HG03521 (cell line): Measurements from ENCODE around the gene SIGLEC10.

Experiments used
- ATAC-seq: cut with Tn5 transposase; IDR thresholded peaks from one replicate; pipeline ENCODE4 v1.9.1; 2021; ENCODE audit warnings: mild to moderate bottlenecking, moderate library complexity; ENCODE audit not compliant: unreplicated experiment

SIGLEC10 gene

GRCh38 chr19:51396175-51396574 lies 21.3 kb downstream of the SIGLEC10 start:
- no peak for ATAC-seq

- ATAC-seq, result peak; percentile 78
These were observed 23.2 kb downstream of the SIGLEC10 start for GRCh38 chr19:51394050-51394836.

- ATAC-seq, result no peak
These were observed 24.7 kb downstream of the SIGLEC10 start for GRCh38 chr19:51392701-51393100.

DNA sequence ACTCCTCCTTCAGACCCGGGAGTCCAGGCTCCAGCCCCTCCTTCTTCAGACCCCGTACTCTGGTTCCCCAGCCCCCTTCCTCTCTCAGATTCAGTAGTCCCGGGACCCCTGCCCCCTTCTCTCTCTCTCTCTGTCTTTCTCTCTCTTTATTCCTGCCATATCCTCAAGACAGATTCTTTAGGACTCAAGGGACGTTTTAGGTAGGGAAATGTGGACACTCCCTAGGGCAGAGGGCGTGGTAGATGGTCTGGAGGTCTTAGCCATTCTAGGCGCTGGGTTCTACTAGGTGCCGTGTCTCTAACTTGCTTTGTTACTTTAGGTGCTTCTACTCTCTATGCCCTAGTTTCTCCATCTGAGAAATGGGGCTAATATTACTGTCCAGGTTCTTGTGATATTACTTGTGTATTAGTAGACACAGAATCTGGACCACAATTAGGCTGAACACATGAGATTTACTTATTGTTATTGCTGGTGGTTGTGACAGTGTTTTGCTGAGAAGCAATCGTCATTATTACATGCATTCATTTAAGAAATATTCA lies 26.3 kb downstream of the SIGLEC10 start:
- no peak for ATAC-seq

GRCh38 chr19:51389143-51389542 lies 28.3 kb downstream of the SIGLEC10 start:
- ATAC-seq, result no peak

- no peak for ATAC-seq
These were observed 29.5 kb downstream of the SIGLEC10 start, which contains the start of gene LIM2 for GRCh38 chr19:51387924-51388389. LIM2 (minus strand) TSS chr19:51387974; CDS start chr19:51387443, 531 bp downstream.

DNA sequence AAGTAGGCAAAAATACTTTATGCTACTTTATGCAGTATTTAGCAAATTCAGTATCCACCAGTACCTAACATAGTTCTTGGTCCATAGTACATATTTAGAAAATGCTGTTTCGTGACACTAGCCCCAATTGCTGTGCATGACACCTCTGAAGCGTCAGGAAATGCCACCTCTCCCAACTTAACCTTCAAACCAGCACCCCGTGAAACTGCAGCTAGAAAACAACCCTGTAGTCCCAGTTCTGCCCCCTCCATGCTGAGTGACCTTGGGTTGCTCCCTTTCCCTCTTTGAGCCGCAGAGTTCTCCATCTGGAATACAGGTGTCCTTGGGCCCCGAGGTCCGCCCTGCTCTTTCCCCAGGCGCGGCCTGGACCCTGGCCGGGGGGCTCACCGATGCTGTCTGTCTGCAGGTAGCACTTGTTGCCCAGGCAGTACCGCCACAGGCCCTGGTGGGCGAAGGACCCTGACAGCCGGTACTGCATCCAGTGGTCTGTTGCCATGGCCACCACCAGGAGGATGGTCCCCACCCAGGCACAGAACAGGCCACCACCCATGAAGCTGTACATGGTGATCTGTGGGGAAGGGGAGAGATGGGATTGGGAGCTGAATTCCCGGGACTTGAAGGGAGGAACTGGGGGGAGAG lies 30.4 kb downstream of the SIGLEC10 start:
- ATAC-seq, result no peak

GRCh38 chr19:51382004-51382403 lies 35.4 kb downstream of the SIGLEC10 start:
- no peak for ATAC-seq

DNA sequence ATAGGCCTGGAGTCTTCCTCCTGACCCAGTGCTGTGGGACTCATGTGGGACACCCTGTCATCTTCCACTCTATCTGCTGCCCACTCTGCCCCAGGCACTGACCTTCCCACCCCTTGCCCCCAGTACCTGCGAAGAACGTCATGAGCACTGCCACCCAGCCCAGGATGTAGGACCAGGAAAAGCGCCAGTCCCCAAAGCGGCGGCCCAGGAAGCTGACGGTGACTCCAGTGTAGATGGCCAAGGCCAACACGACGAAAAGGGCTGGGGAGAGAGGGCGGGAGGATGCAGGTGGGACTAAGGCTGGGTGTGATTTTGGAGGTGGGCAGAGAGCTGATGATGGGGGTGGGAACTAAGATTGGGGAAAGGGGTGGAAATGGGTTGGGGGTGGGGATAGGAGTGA lies 37.1 kb downstream of the SIGLEC10 start:
- ATAC-seq, result no peak

DNA sequence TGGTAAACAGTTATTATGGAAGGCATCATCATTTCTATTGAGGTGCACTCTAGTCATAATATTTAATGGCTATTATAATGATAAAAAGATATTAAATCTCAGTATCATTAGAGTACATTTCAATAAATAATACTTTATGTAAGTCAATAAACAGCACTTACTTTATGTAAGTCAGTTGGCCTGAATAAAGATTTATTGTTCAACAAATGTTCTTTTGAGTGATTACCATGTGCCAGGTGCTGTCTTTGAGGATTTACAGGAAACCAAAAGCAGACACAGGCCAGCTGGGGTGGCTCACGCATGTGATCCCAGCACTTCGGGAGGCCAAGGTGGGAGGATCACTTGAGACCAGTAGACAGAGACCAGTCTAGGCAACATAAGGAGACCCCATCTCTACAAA lies 40.0 kb downstream of the SIGLEC10 start:
- no peak for ATAC-seq

- no peak for ATAC-seq
These were observed 41.8 kb downstream of the SIGLEC10 start for GRCh38 chr19:51375504-51376221.

DNA sequence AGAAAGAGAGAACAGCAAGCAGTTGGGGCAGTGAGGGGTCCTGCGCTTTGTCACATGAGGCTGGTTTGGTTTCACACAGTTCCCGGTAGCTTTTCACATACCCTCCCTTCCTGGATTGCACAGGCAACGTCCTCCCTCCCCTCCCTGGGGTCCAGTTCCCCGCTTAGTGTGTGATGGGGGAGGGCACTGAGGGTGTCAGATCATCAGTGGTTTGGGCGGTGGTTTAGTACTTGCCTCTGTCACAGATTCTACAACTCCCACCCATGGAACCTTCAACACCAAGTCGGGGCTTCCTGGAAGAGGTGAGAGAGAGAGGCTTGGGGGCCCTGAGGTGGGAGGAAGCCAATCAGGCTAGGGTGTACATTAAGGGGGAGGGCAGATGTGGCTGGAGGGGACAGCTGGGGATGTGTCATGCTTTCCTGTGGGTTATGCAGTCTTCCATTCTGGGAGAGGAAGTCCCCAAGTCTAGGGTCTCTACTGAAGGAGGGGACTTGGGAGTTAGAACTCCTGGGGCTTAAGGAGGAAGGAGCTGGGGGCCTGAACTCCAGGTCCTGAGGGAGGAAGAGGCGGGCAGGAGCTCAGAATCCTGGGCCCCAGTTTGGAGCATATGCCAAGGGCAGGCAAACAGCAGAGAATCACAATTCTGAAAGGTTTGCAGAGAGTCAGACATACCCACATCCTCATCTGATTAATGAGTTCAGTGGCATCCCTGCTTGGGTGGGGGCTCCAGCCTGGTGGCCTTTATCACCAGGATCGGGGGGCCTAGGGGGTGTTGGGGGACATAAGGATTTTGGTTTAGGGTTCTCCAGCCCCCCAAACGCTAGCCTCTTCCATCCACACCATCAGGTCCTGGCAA lies 44.6 kb downstream of the SIGLEC10 start, which contains the start of gene NKG7:
Gene NKG7 (minus strand): TSS at position 6 of the 856 bp plus-strand sequence. CDS start 119 bp downstream, outside the sequence.
- no peak for ATAC-seq

DNA sequence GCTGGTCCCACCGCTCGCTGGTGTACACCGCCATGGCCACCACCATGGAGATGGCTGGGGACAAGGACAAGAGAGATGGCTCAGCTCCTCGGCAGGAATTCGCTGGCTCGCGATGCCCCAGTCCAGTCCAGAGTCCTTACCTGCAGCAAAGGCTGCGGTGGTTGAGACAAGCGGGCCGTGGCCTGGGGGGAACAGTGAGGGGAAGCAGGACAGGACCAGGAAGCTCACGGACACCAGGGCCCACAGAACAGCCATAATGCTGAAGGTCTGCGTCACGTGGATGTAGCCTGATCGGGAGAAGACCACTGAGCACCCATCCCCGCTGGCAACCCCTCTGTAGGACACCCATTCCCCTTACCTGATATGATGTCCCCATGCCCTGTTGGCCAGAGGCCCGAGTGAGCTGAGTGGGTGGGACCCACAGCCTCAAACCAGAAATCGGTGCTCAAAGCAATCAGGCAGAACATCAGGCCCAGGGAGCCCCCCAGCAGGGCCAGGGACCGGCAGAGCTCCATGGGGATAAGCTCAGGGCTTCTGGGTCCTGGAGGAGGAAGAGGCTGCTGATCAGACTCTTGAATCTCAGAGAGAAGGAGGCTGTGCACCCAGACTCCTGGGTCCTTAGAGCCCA lies 45.3 kb downstream of the SIGLEC10 start:
- ATAC-seq, result no peak

DNA sequence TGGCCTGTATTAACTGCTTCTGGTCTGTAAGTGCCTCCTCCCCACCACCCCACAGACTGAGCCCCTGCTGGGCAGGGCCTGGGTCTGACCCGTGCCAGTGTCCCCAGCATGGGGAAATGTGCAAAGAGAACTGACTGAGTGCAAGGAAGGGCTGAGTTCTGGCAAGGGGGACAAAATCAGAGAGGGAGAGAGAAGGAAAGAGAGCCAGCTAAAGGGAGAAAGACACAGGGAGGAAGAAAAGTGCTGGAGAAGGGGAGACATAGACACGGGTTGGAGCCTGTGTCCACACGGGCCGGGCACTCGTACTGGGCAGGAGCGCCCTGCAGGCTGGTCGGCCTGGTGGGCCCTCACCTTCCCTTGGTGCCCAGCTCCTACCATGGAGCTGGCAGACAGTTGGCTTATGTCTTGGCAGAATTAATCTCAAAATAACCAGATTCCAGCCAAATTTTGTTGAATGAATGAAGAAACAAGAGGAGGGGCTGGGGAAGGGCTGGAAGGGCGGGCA lies 46.2 kb downstream of the SIGLEC10 start:
- no peak for ATAC-seq

DNA sequence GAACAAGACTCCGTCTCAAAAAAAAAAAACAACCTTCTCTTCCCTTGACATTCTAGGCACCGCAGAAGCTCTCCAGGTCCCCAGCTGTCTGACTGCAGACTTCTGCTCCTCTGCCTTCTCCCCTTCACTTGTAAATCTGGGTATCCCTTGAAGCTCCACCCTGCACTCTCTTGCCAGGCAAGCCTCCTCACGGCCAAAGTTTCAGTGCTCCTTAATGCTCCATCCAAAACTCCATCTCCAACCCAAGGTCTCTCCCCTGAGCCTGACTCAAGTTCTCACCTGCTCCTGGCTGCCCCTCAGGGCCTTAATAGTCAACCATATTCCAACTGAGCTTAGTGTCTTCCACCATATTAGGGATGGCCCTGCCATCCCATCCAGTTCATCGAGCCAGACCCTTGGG lies 47.2 kb downstream of the SIGLEC10 start:
- ATAC-seq, result no peak

DNA sequence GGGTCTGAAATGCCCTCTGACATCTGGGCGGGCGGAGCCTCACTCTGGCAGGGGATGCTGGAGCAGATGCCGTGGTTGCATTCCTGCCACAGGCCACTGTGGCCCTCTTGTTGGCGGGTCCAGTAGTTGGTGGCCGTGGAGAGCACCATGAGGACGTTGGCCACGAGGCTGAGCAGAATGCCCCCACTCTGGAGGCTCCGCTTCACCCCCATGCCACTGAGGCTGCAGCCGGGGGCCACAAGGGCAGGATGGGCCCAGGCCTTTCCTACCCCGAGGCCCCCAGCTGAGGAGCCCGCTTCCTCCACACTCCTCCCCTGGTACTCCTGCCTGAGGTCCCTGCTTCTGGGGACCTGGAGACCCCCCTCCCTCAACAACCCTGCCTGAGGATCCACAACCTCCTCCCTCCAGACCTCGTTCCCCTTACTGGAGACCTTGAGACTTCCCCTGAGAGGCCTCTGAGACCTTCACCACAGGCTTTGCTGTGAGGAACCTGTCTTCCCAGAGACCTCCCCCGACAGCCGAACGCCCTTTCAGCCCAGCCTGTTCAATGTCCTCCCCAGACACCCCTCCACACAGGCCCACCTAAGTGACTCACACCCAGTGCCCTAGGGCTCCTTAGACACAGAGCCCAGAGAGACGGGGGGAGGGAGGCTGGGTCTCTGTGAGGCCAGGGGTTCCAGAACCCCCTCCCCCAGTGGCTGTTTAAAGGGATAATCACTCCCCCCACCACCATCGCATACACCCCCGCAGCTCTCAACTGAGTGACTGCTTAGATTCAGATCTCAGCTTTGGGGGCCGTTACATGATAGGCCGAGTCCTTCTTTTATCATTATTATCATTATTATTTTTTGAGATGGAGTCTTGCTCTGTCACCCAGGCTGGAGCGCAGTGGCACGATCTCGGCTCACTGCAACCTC lies 48.8 kb downstream of the SIGLEC10 start, which contains the start of gene CLDND2:
Gene CLDND2 (minus strand): TSS at position 638 of the 917 bp plus-strand sequence. CDS start 426 bp downstream, at position 212.
- ATAC-seq, result no peak

GRCh38 chr19:51367565-51368365 lies 49.7 kb downstream of the SIGLEC10 start:
- peak; percentile 72 for ATAC-seq

DNA sequence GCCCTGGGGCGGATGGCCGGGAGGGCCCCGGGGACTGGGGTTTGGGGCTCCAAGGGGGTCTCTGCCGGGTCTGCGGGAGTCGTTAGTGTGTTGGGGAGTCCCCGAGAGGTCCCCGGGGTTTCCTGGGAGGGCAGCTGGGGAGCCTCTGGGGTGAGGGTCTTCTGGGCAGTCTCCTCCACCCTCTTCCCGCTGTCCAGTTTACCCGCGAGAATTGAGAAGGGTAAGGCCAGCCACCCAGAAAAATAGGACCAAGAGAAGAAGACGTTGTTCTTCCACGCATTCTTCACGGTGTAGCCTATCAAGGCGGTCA lies 50.2 kb downstream of the SIGLEC10 start:
- peak; percentile 5 for ATAC-seq
